ENCODE measurements around the gene ZC3H12A. TPM values are rescaled to one million over a fixed set of nuclear protein-coding genes. Genes with fewer than 3 reads are reported as not detected.

The ZC3H12A gene
- total and polyA plus RNA-seq, 2 of the 4 experiments (the other 2 are of a cell fraction) = 3.8 to 14.2 TPM

- dilution Hi-C loops (cut with HindIII; ENCODE audit: low sequenced_read_pairs, unreplicated experiment) (no loop called here), intact Hi-C loops (cut with micrococcal nuclease) (loop anchor here (5.0 kb wide), 1 partner anchor 211 kb away; no protein-coding TSS in a partner anchor), in situ Hi-C loops (cut with MboI; ENCODE audit: low sequenced_read_pairs) (no loop called here)
- H2BK20ac ChIP-seq (ENCODE audit: low read depth, low read length) = peak overlapping the region; percentile 97
- peak overlapping the region; percentile 88 for H2AK9ac ChIP-seq (replicated peaks; ENCODE audit: low read depth, low read length, poor library complexity)
- no peaks in the 10 kb centered on the region for H3K27me3 ChIP-seq (ENCODE audit: control insufficient read depth, insufficient read depth, low read length)
- H4K8ac ChIP-seq (ENCODE audit: low read depth in 2 of 2, low read length in 2 of 2) = peak overlapping the region; percentile 45 to 84
- peak overlapping the region; percentile 13; the same call in 1 of the 2 replicates for H3K4me3 ChIP-seq (ENCODE audit: insufficient read depth, low read depth, low read length)
- WGBS, 2 experiments (ENCODE audit: extremely low coverage in 2 of 2, insufficient read length in 1 of 2) = 6% methylated on average over 10 of the region's 13 CpGs; no CpG with 5 or more reads in 1 of the 2 experiments
- peaks cover 9 to 41% of the 10 kb centered on the region in 2 experiments; a peak in 3 of 4 replicates for H3K79me1 ChIP-seq (ENCODE audit: low read depth in 1 of 2, low read length in 2 of 2)
- peak overlapping the region; percentile 97 for H3K4ac ChIP-seq (ENCODE audit: low read depth, low read length)
- peak overlapping the region; percentile 70 for H3K9ac ChIP-seq (ENCODE audit: low read depth, low read length)
- DNase-seq (peak; percentile 90), ATAC-seq (ENCODE audit: low read depth) (peak; percentile 74)
- H4K20me1 ChIP-seq (ENCODE audit: insufficient read depth, low read length) = peaks cover 12% of the 10 kb centered on the region; the same call in 1 of the 2 replicates
- peak overlapping the region; percentile 81 for H2AFZ ChIP-seq (replicated peaks; ENCODE audit: low read length, poor library complexity)
- peaks cover 7% of the 10 kb centered on the region; the same call in 1 of the 2 replicates for H3K36me3 ChIP-seq (ENCODE audit: control insufficient read depth, insufficient read depth, low read length)
- H3K9me3 ChIP-seq (ENCODE audit: control insufficient read depth, insufficient read depth, low read length) = no peaks in the 10 kb centered on the region
- peak overlapping the region; percentile 97 for H2BK120ac ChIP-seq (ENCODE audit: low read depth, low read length)
- H3K14ac ChIP-seq (replicated peaks; ENCODE audit: low read depth, low read length) = peak overlapping the region; percentile 79
- peak overlapping the region; percentile 92; the same call in 1 of the 3 replicates for H2BK15ac ChIP-seq (ENCODE audit: low read depth, low read length)
- no TSS peak for BruUV-seq (replicated peaks)
- peak overlapping the region; percentile 54 for H3K56ac ChIP-seq (ENCODE audit: extremely low read depth, insufficient read depth, low read length)
- peaks cover 28% of the 10 kb centered on the region for H3K9me1 ChIP-seq (ENCODE audit: insufficient read depth, low read length)
- ChIA-PET POLR2A (ENCODE audit: unreplicated experiment) (interaction anchor here (0.6 to 1.6 kb wide), 2 partner anchors 13 to 1667 kb away, joined by 4 to 6 read pairs; no protein-coding TSS in a partner anchor), CTCF (interaction anchor here (2.3 kb wide), 1 partner anchor 16 kb away, joined by 9 read pairs; no protein-coding TSS in a partner anchor)
- peak overlapping the region; percentile 80 for H3K4me2 ChIP-seq (ENCODE audit: low read depth, low read length)
- H2AK5ac ChIP-seq (ENCODE audit: low read depth, low read length) = peak overlapping the region; percentile 92
- H4K5ac ChIP-seq (ENCODE audit: low read depth, low read length) = peak overlapping the region; percentile 69
- H2BK5ac ChIP-seq (ENCODE audit: low read depth, low read length, poor library complexity, severe bottlenecking) = peak overlapping the region; percentile 95
- H4K91ac ChIP-seq (ENCODE audit: insufficient read depth, low read depth, low read length) = peak overlapping the region; percentile 95
- peak overlapping the region; percentile 92 for H3K23ac ChIP-seq (ENCODE audit: low read depth, low read length)
- H3K18ac ChIP-seq (ENCODE audit: low read depth, low read length) = peak overlapping the region; percentile 76
- H3K27ac ChIP-seq (ENCODE audit: insufficient read depth, low read length) = peak overlapping the region; percentile 95
- peaks cover 31% of the 10 kb centered on the region for H3K4me1 ChIP-seq (ENCODE audit: control insufficient read depth, insufficient read depth, low read length)
- TF ChIP-seq MXI1 (IDR thresholded peaks at IDR 0.05; ENCODE audit: borderline replicate concordance, low read depth, low read length) = peak; percentile 60; the same call in 1 of the 2 replicates
- no peak for TF ChIP-seq RFX5 (IDR thresholded peaks at IDR 0.05; ENCODE audit: low read depth, low read length)
- TF ChIP-seq, protein P1, sequence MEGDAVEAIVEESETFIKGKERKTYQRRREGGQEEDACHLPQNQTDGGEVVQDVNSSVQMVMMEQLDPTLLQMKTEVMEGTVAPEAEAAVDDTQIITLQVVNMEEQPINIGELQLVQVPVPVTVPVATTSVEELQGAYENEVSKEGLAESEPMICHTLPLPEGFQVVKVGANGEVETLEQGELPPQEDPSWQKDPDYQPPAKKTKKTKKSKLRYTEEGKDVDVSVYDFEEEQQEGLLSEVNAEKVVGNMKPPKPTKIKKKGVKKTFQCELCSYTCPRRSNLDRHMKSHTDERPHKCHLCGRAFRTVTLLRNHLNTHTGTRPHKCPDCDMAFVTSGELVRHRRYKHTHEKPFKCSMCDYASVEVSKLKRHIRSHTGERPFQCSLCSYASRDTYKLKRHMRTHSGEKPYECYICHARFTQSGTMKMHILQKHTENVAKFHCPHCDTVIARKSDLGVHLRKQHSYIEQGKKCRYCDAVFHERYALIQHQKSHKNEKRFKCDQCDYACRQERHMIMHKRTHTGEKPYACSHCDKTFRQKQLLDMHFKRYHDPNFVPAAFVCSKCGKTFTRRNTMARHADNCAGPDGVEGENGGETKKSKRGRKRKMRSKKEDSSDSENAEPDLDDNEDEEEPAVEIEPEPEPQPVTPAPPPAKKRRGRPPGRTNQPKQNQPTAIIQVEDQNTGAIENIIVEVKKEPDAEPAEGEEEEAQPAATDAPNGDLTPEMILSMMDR (conservative IDR thresholded peaks at IDR 0.05; ENCODE audit: low read depth, low read length) = no peak
- TF ChIP-seq POLR2A (IDR thresholded peaks at IDR 0.05; ENCODE audit: low read depth, low read length) = peak; percentile 64
- TF ChIP-seq USF2 (IDR thresholded peaks at IDR 0.05; ENCODE audit: low read depth, low read length) = no peak
- peak; percentile 68; the same call in 1 of the 2 replicates for TF ChIP-seq MAZ (IDR thresholded peaks at IDR 0.05; ENCODE audit: borderline replicate concordance, low read depth, low read length)
- TF ChIP-seq CEBPB (IDR thresholded peaks at IDR 0.05; ENCODE audit: low read depth, low read length) = peak; percentile 33; the same call in 1 of the 2 replicates
- peak; percentile 64; the same call in 1 of the 2 replicates for TF ChIP-seq BHLHE40 (IDR thresholded peaks at IDR 0.05; ENCODE audit: low read depth, low read length)
- TF ChIP-seq FOS (IDR thresholded peaks at IDR 0.05; ENCODE audit: low read depth, low read length) = peak; percentile 95
- TF ChIP-seq NFE2L2 (IDR thresholded peaks at IDR 0.05; ENCODE audit: low read depth, low read length) = no peak
- TF ChIP-seq RCOR1 (IDR thresholded peaks at IDR 0.05; ENCODE audit: insufficient replicate concordance, low read length) = peak; percentile 35
These were observed 2.8 kb upstream of the ZC3H12A start for GRCh38 chr1:37471345-37472231.

Measured in IMR-90 (cell line).